WTC11 (cell line): ENCODE data around the gene BICC1. TPM values are rescaled to one million over a fixed set of nuclear protein-coding genes. Genes with fewer than 3 reads are reported as not detected.

ENCODE experiments used
- ATAC-seq: fragments of 200-7000 bp; cut with Tn5 transposase; 2 replicates; pipeline ENCODE4 v1.10.0; 2021; ENCODE audit warnings: mild to moderate bottlenecking, moderate library complexity
- CTCF ChIA-PET: fragments of 300-600 bp; sonication (Branson Sonifier 250); formaldehyde crosslinking; loops from one replicate; lab custom pipeline; 2021; ENCODE audit warnings: antibody characterized with exemption; lab: Charles Lee
- POLR2A ChIA-PET: fragments of 350-600 bp; sonication (Branson Sonifier 250); formaldehyde crosslinking; loops from one replicate; lab custom pipeline; 2021; ENCODE audit warnings: antibody characterized with exemption; lab: Charles Lee
- DNase-seq: peaks from one replicate; pipeline ENCODE4 v3.0.0; 2021; ENCODE audit warnings: low spot score
- H3K27ac Mint-ChIP-seq: 2 replicates; pipeline ENCODE4 v1.8.0; 2021; ENCODE audit warnings: mixed read lengths
- H3K27me3 Mint-ChIP-seq: 2 replicates; pipeline ENCODE4 v1.8.0; 2021; ENCODE audit warnings: low read depth, mild to moderate bottlenecking, moderate library complexity, mixed read lengths
- H3K36me3 Mint-ChIP-seq: 2 replicates; pipeline ENCODE4 v1.8.0; 2021; ENCODE audit warnings: mixed read lengths
- H3K4me1 Mint-ChIP-seq: 2 replicates; pipeline ENCODE4 v1.8.0; 2022; ENCODE audit warnings: mixed read lengths
- H3K4me3 Mint-ChIP-seq: 2 replicates; pipeline ENCODE4 v1.8.0; 2021; ENCODE audit warnings: mild to moderate bottlenecking, moderate library complexity, mixed read lengths
- H3K9me3 Mint-ChIP-seq: 2 replicates; pipeline ENCODE4 v1.8.0; 2021; ENCODE audit warnings: mixed read lengths
- CREB1 ChIP-seq: sonication (generic); formaldehyde crosslinking; IDR thresholded peaks from 2 replicates; pipeline ENCODE4 v1.8.0; 2023; ENCODE audit warnings: mild to moderate bottlenecking, missing genetic modification reagents
- ELF4 ChIP-seq: sonication (generic); formaldehyde crosslinking; IDR thresholded peaks from 2 replicates; pipeline ENCODE4 v1.8.1; 2022; ENCODE audit warnings: low read depth, mild to moderate bottlenecking, moderate library complexity, missing genetic modification reagents
- FOXJ3 ChIP-seq: sonication (generic); formaldehyde crosslinking; IDR thresholded peaks from 2 replicates; pipeline ENCODE4 v1.9.0; 2021; ENCODE audit warnings: missing genetic modification reagents, mild to moderate bottlenecking, borderline replicate concordance
- FOXP1 ChIP-seq: sonication (generic); formaldehyde crosslinking; IDR thresholded peaks from 2 replicates; pipeline ENCODE4 v1.8.0; 2022; ENCODE audit warnings: missing genetic modification reagents, mild to moderate bottlenecking, moderate library complexity, borderline replicate concordance
- MXD4 ChIP-seq: fragments of 250-450 bp; sonication (Bioruptor Pico); IDR thresholded peaks from 2 replicates; pipeline ENCODE4 v1.8.0; 2021; ENCODE audit warnings: mild to moderate bottlenecking, moderate library complexity, borderline replicate concordance
- NFYB ChIP-seq: sonication (generic); formaldehyde crosslinking; conservative IDR thresholded peaks from 2 replicates; pipeline ENCODE4 v1.8.0; 2022; ENCODE audit warnings: low read depth, missing genetic modification reagents
- NR1H2 ChIP-seq: sonication (generic); formaldehyde crosslinking; IDR thresholded peaks from 2 replicates; pipeline ENCODE4 v1.9.0; 2021; ENCODE audit warnings: mild to moderate bottlenecking, moderate library complexity, missing genetic modification reagents
- ZNF121 ChIP-seq: sonication (generic); formaldehyde crosslinking; IDR thresholded peaks from 2 replicates; pipeline ENCODE4 v1.8.0; 2023; ENCODE audit warnings: missing genetic modification reagents
- ZNF138 ChIP-seq: sonication (generic); formaldehyde crosslinking; conservative IDR thresholded peaks from 2 replicates; pipeline ENCODE4 v1.8.1; 2022; ENCODE audit warnings: mild to moderate bottlenecking, moderate library complexity, missing genetic modification reagents
- ZNF317 ChIP-seq: sonication (generic); formaldehyde crosslinking; IDR thresholded peaks from 2 replicates; pipeline ENCODE4 v1.8.1; 2023; ENCODE audit warnings: low read depth, mild to moderate bottlenecking, moderate library complexity, missing genetic modification reagents, borderline replicate concordance
- ZNF416 ChIP-seq: fragments of 250-450 bp; sonication (Bioruptor Pico); IDR thresholded peaks from 2 replicates; pipeline ENCODE4 v1.9.0; 2021; ENCODE audit warnings: mild to moderate bottlenecking, inconsistent platforms
- ZNF671 ChIP-seq: fragments of 250-450 bp; sonication (Bioruptor Pico); IDR thresholded peaks from 2 replicates; pipeline ENCODE4 v1.8.0; 2021; ENCODE audit warnings: mild to moderate bottlenecking
- total RNA-seq: library from RNA; stranded (reverse); gene quantifications from 3 replicates; pipeline ENCODE4 v1.2.3, GENCODE V29; 2021
- TF ChIP-seq, protein P1 (sequence below): sonication (generic); formaldehyde crosslinking; IDR thresholded peaks from 2 replicates; pipeline ENCODE4 v1.8.0; 2023; ENCODE audit warnings: missing genetic modification reagents, mild to moderate bottlenecking, borderline replicate concordance
- TF ChIP-seq, protein P2 (sequence below): sonication (generic); formaldehyde crosslinking; IDR thresholded peaks from 2 replicates; pipeline ENCODE4 v1.8.1; 2022; ENCODE audit warnings: mild to moderate bottlenecking, moderate library complexity, missing genetic modification reagents
- TF ChIP-seq, protein P3 (sequence below): sonication (generic); formaldehyde crosslinking; IDR thresholded peaks from 2 replicates; pipeline ENCODE4 v1.8.1; 2023; ENCODE audit warnings: mild to moderate bottlenecking, missing genetic modification reagents, moderate library complexity
- TF ChIP-seq, protein P4 (sequence below): sonication (generic); formaldehyde crosslinking; IDR thresholded peaks from 2 replicates; pipeline ENCODE4 v1.8.1; 2022; ENCODE audit warnings: low read depth, missing genetic modification reagents, borderline replicate concordance
- TF ChIP-seq, protein P5 (sequence below): sonication (generic); formaldehyde crosslinking; IDR thresholded peaks from 2 replicates; pipeline ENCODE4 v1.8.0; 2022; ENCODE audit warnings: mild to moderate bottlenecking, missing genetic modification reagents
- TF ChIP-seq, protein P6 (sequence below): sonication (generic); formaldehyde crosslinking; IDR thresholded peaks from 2 replicates; pipeline ENCODE4 v1.8.1; 2023; ENCODE audit warnings: mild to moderate bottlenecking, missing genetic modification reagents

BICC1 gene
- total RNA-seq, 1 experiment from 2014 or later: 0.61 TPM

DNA sequence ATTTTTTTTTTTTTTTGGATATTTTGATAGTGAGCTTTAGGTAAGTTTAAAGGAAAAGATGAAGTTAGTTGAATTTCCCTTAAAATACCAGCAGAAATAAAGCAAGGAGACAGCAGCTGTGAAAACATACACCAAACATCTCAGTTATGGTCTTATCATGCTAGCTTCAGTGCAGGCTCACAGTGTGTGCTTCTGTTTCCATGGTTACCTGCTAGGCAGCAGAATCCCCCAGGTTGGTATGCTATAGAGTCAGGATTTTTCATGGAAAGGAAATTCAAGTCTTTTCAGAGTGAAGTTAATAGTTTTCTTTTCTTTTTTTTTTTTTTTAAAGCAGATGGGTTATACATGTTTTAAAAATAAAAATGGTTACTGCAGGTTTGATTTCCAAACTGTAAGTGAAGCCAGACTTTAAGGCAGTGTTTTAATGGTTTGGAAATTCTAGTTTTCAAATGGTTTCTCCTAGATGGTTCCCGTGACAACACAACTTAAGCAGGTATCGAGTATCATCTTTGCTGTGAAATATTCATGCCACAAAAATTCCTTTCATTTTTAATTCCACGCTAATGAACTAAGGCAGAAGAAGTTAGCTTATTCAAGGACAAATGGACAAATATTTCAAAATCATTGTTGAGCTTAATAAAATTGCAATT is 230.9 kb downstream of the BICC1 start (continued):
- TF ChIP-seq, protein P1, sequence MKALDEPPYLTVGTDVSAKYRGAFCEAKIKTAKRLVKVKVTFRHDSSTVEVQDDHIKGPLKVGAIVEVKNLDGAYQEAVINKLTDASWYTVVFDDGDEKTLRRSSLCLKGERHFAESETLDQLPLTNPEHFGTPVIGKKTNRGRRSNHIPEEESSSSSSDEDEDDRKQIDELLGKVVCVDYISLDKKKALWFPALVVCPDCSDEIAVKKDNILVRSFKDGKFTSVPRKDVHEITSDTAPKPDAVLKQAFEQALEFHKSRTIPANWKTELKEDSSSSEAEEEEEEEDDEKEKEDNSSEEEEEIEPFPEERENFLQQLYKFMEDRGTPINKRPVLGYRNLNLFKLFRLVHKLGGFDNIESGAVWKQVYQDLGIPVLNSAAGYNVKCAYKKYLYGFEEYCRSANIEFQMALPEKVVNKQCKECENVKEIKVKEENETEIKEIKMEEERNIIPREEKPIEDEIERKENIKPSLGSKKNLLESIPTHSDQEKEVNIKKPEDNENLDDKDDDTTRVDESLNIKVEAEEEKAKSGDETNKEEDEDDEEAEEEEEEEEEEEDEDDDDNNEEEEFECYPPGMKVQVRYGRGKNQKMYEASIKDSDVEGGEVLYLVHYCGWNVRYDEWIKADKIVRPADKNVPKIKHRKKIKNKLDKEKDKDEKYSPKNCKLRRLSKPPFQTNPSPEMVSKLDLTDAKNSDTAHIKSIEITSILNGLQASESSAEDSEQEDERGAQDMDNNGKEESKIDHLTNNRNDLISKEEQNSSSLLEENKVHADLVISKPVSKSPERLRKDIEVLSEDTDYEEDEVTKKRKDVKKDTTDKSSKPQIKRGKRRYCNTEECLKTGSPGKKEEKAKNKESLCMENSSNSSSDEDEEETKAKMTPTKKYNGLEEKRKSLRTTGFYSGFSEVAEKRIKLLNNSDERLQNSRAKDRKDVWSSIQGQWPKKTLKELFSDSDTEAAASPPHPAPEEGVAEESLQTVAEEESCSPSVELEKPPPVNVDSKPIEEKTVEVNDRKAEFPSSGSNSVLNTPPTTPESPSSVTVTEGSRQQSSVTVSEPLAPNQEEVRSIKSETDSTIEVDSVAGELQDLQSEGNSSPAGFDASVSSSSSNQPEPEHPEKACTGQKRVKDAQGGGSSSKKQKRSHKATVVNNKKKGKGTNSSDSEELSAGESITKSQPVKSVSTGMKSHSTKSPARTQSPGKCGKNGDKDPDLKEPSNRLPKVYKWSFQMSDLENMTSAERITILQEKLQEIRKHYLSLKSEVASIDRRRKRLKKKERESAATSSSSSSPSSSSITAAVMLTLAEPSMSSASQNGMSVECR (CRISPR knock-in tag): no peak
- TF ChIP-seq ZNF317 (CRISPR knock-in tag): no peak
- TF ChIP-seq FOXJ3 (CRISPR knock-in tag): no peak
- TF ChIP-seq, protein P2, sequence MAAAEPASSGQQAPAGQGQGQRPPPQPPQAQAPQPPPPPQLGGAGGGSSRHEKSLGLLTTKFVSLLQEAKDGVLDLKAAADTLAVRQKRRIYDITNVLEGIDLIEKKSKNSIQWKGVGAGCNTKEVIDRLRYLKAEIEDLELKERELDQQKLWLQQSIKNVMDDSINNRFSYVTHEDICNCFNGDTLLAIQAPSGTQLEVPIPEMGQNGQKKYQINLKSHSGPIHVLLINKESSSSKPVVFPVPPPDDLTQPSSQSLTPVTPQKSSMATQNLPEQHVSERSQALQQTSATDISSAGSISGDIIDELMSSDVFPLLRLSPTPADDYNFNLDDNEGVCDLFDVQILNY (CRISPR knock-in tag): no peak

DNA sequence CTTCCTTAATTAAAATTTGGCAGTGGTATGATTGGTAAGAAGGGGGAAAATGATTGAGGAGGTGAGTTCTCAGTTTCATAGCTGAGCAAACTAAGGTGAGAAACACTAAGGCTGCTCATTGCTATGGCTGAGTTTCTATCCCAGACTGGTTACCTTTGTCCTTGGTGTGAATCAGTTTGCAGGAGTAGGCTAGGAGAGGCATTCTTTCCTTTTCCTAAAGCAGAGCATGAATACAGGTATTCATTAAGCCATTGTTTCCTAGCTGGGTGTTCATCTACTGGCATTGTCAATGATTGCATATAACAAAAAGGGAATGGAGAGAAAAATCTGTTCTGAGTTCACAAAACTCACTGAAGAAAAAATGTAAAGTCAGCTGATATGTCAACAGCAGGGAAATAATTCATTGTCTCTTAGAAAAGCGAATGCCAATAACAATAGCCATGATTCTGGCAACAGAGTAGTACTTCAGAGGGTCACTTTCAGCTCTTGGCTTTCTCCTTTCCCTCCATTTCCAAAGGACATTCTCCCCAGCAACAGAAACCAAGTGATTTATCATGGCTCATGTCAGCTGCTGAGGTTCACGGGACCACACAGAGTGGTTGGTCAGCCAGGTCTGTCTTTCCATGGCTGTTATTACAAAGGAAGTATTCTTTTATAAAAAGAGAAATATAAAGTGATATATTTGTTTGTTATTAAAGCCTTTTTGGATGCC is 234.0 kb downstream of the BICC1 start:
- Mint-ChIP-seq H3K36me3 (no peaks in the 10 kb centered on the region), H3K27ac (peak overlapping the region; percentile 66), H3K27me3 (no peaks in the 10 kb centered on the region), H3K9me3 (0 out of 2 replicates have a peak, but pooled peaks cover 4% of the 10 kb centered on the region), H3K4me1 (peaks cover 11% of the 10 kb centered on the region), H3K4me3 (no peak overlapping the region)
- TF ChIP-seq, protein P3, sequence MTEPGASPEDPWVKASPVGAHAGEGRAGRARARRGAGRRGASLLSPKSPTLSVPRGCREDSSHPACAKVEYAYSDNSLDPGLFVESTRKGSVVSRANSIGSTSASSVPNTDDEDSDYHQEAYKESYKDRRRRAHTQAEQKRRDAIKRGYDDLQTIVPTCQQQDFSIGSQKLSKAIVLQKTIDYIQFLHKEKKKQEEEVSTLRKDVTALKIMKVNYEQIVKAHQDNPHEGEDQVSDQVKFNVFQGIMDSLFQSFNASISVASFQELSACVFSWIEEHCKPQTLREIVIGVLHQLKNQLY (CRISPR knock-in tag): no peak
- TF ChIP-seq ZNF138 (CRISPR knock-in tag) (no peak), MXD4 (CRISPR knock-in tag) (no peak), ZNF671 (no peak), ELF4 (CRISPR knock-in tag) (no peak), FOXP1 (CRISPR knock-in tag) (no peak), NFYB (CRISPR knock-in tag) (no peak), NR1H2 (CRISPR knock-in tag) (no peak), ZNF416 (CRISPR knock-in tag) (no peak)
- ATAC-seq: peak; percentile 86
- no peak for DNase-seq
- POLR2A ChIA-PET: no interaction called here
- CTCF ChIA-PET: interaction anchor here (1.3 to 1.9 kb wide), 2 partner anchors 206 to 216 kb away, joined by 4 to 6 read pairs; no protein-coding TSS in a partner anchor

DNA sequence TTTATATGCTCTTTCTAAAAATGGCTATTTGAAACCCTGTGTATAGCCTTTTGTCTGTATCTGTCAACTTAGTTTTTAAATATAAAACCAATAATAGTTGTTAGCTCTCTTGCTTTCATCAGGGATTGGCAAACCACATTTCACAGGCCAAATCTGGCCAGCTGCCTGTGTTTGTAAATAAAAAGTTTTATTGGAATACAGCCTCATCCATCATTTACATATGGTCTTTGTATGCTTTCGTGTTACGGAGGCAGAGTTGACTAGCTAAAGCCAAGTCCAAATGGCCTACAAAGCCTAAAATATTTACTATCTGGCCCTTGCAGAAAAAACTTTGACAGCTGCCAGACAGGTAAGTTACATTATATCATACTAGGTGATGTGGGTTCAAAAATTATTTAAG is 235.0 kb downstream of the BICC1 start:
- ChIA-PET POLR2A (no interaction called here), CTCF (no interaction called here)
- H3K4me1 Mint-ChIP-seq: peaks cover 11% of the 10 kb centered on the region
- no peak overlapping the region for H3K27ac Mint-ChIP-seq
- no peak for DNase-seq
- 0 out of 2 replicates have a peak, but pooled peaks cover 4% of the 10 kb centered on the region for H3K9me3 Mint-ChIP-seq
- H3K36me3 Mint-ChIP-seq: no peaks in the 10 kb centered on the region
- no peak overlapping the region for H3K4me3 Mint-ChIP-seq
- ATAC-seq: no peak
- H3K27me3 Mint-ChIP-seq: no peaks in the 10 kb centered on the region
- no peak for TF ChIP-seq ZNF121 (CRISPR knock-in tag)
- no peak for TF ChIP-seq CREB1 (CRISPR knock-in tag)
- TF ChIP-seq, protein P4, sequence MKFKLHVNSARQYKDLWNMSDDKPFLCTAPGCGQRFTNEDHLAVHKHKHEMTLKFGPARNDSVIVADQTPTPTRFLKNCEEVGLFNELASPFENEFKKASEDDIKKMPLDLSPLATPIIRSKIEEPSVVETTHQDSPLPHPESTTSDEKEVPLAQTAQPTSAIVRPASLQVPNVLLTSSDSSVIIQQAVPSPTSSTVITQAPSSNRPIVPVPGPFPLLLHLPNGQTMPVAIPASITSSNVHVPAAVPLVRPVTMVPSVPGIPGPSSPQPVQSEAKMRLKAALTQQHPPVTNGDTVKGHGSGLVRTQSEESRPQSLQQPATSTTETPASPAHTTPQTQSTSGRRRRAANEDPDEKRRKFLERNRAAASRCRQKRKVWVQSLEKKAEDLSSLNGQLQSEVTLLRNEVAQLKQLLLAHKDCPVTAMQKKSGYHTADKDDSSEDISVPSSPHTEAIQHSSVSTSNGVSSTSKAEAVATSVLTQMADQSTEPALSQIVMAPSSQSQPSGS (CRISPR knock-in tag): no peak
- TF ChIP-seq, protein P5, sequence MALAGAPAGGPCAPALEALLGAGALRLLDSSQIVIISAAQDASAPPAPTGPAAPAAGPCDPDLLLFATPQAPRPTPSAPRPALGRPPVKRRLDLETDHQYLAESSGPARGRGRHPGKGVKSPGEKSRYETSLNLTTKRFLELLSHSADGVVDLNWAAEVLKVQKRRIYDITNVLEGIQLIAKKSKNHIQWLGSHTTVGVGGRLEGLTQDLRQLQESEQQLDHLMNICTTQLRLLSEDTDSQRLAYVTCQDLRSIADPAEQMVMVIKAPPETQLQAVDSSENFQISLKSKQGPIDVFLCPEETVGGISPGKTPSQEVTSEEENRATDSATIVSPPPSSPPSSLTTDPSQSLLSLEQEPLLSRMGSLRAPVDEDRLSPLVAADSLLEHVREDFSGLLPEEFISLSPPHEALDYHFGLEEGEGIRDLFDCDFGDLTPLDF (CRISPR knock-in tag): no peak
- TF ChIP-seq, protein P3 (CRISPR knock-in tag): no peak
- TF ChIP-seq, protein P6, sequence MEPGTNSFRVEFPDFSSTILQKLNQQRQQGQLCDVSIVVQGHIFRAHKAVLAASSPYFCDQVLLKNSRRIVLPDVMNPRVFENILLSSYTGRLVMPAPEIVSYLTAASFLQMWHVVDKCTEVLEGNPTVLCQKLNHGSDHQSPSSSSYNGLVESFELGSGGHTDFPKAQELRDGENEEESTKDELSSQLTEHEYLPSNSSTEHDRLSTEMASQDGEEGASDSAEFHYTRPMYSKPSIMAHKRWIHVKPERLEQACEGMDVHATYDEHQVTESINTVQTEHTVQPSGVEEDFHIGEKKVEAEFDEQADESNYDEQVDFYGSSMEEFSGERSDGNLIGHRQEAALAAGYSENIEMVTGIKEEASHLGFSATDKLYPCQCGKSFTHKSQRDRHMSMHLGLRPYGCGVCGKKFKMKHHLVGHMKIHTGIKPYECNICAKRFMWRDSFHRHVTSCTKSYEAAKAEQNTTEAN (CRISPR knock-in tag): no peak
